ENCODE measurements around the gene PRR18. TPM values are rescaled to one million over a fixed set of nuclear protein-coding genes. Genes with fewer than 3 reads are reported as not detected.

Gene PRR18
- total RNA-seq, 1 donor = not detected

GRCh38 chr6:166318649-166319600 is 10.7 kb upstream of the PRR18 start:
- no peak for DNase-seq (ENCODE audit: insufficient read length, low spot score, missing footprints)
- H3K36me3 ChIP-seq (ENCODE audit: insufficient read depth, low read length) = peaks cover 27% of the 10 kb centered on the region
- H3K9me3 ChIP-seq (ENCODE audit: low read depth, low read length) = no peaks in the 10 kb centered on the region
- H2AFZ ChIP-seq (ENCODE audit: low read length) = no peak overlapping the region
- H3K4me3 ChIP-seq (ENCODE audit: insufficient read depth, low read length) = no peak overlapping the region
- H3K4me2 ChIP-seq (ENCODE audit: insufficient read depth, low read length) = no peak overlapping the region
- no peak overlapping the region for H3K27ac ChIP-seq (ENCODE audit: low read depth, low read length)
- no peak for TF ChIP-seq CTCF (IDR thresholded peaks at IDR 0.05; ENCODE audit: extremely low read depth, low read depth, low read length)
- no peaks in the 10 kb centered on the region for H3K79me2 ChIP-seq (ENCODE audit: insufficient read depth, low read length)
- no peaks in the 10 kb centered on the region for H4K20me1 ChIP-seq (ENCODE audit: insufficient read depth, low read length)
- H3K27me3 ChIP-seq (ENCODE audit: insufficient read depth, low read length) = no peaks in the 10 kb centered on the region
- H3K4me1 ChIP-seq (ENCODE audit: insufficient read depth, low read length) = no peaks in the 10 kb centered on the region

- Histone ChIP-seq H3K36me3 (ENCODE audit: insufficient read depth, low read length) (peaks cover 20% of the 10 kb centered on the region), H3K27me3 (ENCODE audit: insufficient read depth, low read length) (no peaks in the 10 kb centered on the region), H3K79me2 (ENCODE audit: insufficient read depth, low read length) (no peaks in the 10 kb centered on the region), H3K27ac (ENCODE audit: low read depth, low read length) (no peak overlapping the region), H4K20me1 (ENCODE audit: insufficient read depth, low read length) (no peaks in the 10 kb centered on the region), H3K9me3 (ENCODE audit: low read depth, low read length) (no peaks in the 10 kb centered on the region), H3K4me1 (ENCODE audit: insufficient read depth, low read length) (no peaks in the 10 kb centered on the region), H3K4me3 (ENCODE audit: insufficient read depth, low read length) (no peak overlapping the region), H3K4me2 (ENCODE audit: insufficient read depth, low read length) (no peak overlapping the region), H2AFZ (ENCODE audit: low read length) (no peak overlapping the region)
- TF ChIP-seq CTCF (IDR thresholded peaks at IDR 0.05; ENCODE audit: extremely low read depth, low read depth, low read length) = no peak
- DNase-seq (ENCODE audit: insufficient read length, low spot score, missing footprints) = no peak
Measured at GRCh38 chr6:166318227-166318626, 10.0 kb upstream of the PRR18 start.

GRCh38 chr6:166317261-166318212 is 9.3 kb upstream of the PRR18 start:
- DNase-seq (ENCODE audit: insufficient read length, low spot score, missing footprints) = no peak
- peaks cover 14% of the 10 kb centered on the region for H3K36me3 ChIP-seq (ENCODE audit: insufficient read depth, low read length)
- no peak overlapping the region for H3K4me2 ChIP-seq (ENCODE audit: insufficient read depth, low read length)
- no peak overlapping the region for H3K4me3 ChIP-seq (ENCODE audit: insufficient read depth, low read length)
- no peaks in the 10 kb centered on the region for H3K4me1 ChIP-seq (ENCODE audit: insufficient read depth, low read length)
- no peak for TF ChIP-seq CTCF (IDR thresholded peaks at IDR 0.05; ENCODE audit: extremely low read depth, low read depth, low read length)
- no peaks in the 10 kb centered on the region for H3K27me3 ChIP-seq (ENCODE audit: insufficient read depth, low read length)
- H3K9me3 ChIP-seq (ENCODE audit: low read depth, low read length) = no peaks in the 10 kb centered on the region
- no peaks in the 10 kb centered on the region for H4K20me1 ChIP-seq (ENCODE audit: insufficient read depth, low read length)
- no peak overlapping the region for H2AFZ ChIP-seq (ENCODE audit: low read length)
- no peaks in the 10 kb centered on the region for H3K79me2 ChIP-seq (ENCODE audit: insufficient read depth, low read length)
- no peak overlapping the region for H3K27ac ChIP-seq (ENCODE audit: low read depth, low read length)

All from osteoblast (primary cell).